Neuronal stem cell (in vitro differentiated cells): ENCODE measurements around the gene LY6G5C.

Source experiments
- DNase-seq: peaks from one replicate; pipeline ENCODE4 v3.0.0-alpha.2; 2013; ENCODE audit warnings: low spot score
- H2AFZ ChIP-seq: one replicate; pipeline ENCODE4 v1.6.1; 2013; ENCODE audit warnings: mild to moderate bottlenecking, low read length, inconsistent platforms
- H2AK5ac ChIP-seq: 2 replicates; pipeline ENCODE4 v1.6.1; 2013; ENCODE audit warnings: low read depth, mild to moderate bottlenecking, inconsistent platforms, low read length, moderate library complexity, mixed read lengths
- H2BK120ac ChIP-seq: 2 replicates; pipeline ENCODE4 v1.6.1; 2013; ENCODE audit warnings: low read depth, mild to moderate bottlenecking, inconsistent platforms, low read length, moderate library complexity, mixed read lengths
- H2BK12ac ChIP-seq: one replicate; pipeline ENCODE4 v1.6.1; 2013; ENCODE audit warnings: low read length, inconsistent platforms
- H2BK15ac ChIP-seq: 2 replicates; pipeline ENCODE4 v1.6.1; 2013; ENCODE audit warnings: mild to moderate bottlenecking, low read length, inconsistent platforms, mixed read lengths
- H2BK5ac ChIP-seq: one replicate; pipeline ENCODE4 v1.6.1; 2013; ENCODE audit warnings: inconsistent platforms, mild to moderate bottlenecking, low read length, moderate library complexity
- H3K14ac ChIP-seq: one replicate; pipeline ENCODE4 v1.6.1; 2013; ENCODE audit warnings: low read length, inconsistent platforms
- H3K18ac ChIP-seq: 2 replicates; pipeline ENCODE4 v1.6.1; 2013; ENCODE audit warnings: low read length, inconsistent platforms
- H3K23ac ChIP-seq: 2 replicates; pipeline ENCODE4 v1.6.1; 2013; ENCODE audit warnings: low read depth, mild to moderate bottlenecking, mixed read lengths, low read length, inconsistent platforms; ENCODE audit not compliant: poor library complexity
- H3K27ac ChIP-seq: replicated peaks from 3 replicates; pipeline ENCODE4 v1.5.1; 2013; ENCODE audit warnings: low read length, inconsistent platforms
- H3K27me3 ChIP-seq, 3 experiments: 2 replicates each; pipeline ENCODE4 v1.6.1; 2013; ENCODE audit warnings: low read length in 3 of 3, mild to moderate bottlenecking in 2 of 3, inconsistent platforms in 1 of 3, low read depth in 1 of 3, mixed read lengths in 1 of 3, moderate library complexity in 1 of 3; ENCODE audit not compliant: control insufficient read depth in 3 of 3, insufficient read depth in 3 of 3
- H3K36me3 ChIP-seq, 2 donors: replicated peaks in 1 of 2; 2 replicates each; pipeline ENCODE4 v1.6.1; 2013; ENCODE audit warnings: low read length in 2 of 2; ENCODE audit not compliant: control insufficient read depth in 2 of 2, insufficient read depth in 2 of 2
- H3K4ac ChIP-seq: 2 replicates; pipeline ENCODE4 v1.6.1; 2013; ENCODE audit warnings: inconsistent platforms, mild to moderate bottlenecking, low read length, moderate library complexity
- H3K4me1 ChIP-seq, 2 donors: 1 replicate in 1 of 2; 2 replicates in 1 of 2; pipeline ENCODE4 v1.6.1; 2013; ENCODE audit warnings: low read length in 2 of 2, low read depth in 1 of 2; ENCODE audit not compliant: control insufficient read depth in 2 of 2, insufficient read depth in 1 of 2
- H3K4me2 ChIP-seq: one replicate; pipeline ENCODE4 v1.6.1; 2013; ENCODE audit warnings: mild to moderate bottlenecking, low read length, inconsistent platforms; ENCODE audit not compliant: insufficient read depth, poor library complexity, severe bottlenecking
- H3K4me3 ChIP-seq, 2 donors: 2 replicates each; pipeline ENCODE4 v1.5.1; 2013; ENCODE audit warnings: low read length in 2 of 2, mild to moderate bottlenecking in 2 of 2, inconsistent platforms in 1 of 2, moderate library complexity in 1 of 2
- H3K79me1 ChIP-seq: one replicate; pipeline ENCODE4 v1.6.1; 2013; ENCODE audit warnings: low read depth, mild to moderate bottlenecking, inconsistent platforms, low read length, moderate library complexity
- H3K9ac ChIP-seq: one replicate; pipeline ENCODE4 v1.6.1; 2013; ENCODE audit warnings: mild to moderate bottlenecking, low read depth, low read length, inconsistent platforms; ENCODE audit not compliant: poor library complexity
- H3K9me3 ChIP-seq, 2 donors: replicated peaks in 1 of 2; 2 replicates each; pipeline versions ENCODE3 to v1.6.1; 2013; ENCODE audit warnings: low read length in 2 of 2, mild to moderate bottlenecking in 2 of 2, inconsistent platforms in 1 of 2, low read depth in 1 of 2, mixed read lengths in 1 of 2, moderate library complexity in 1 of 2; ENCODE audit not compliant: control insufficient read depth in 2 of 2, insufficient read depth in 1 of 2
- H4K8ac ChIP-seq: one replicate; pipeline ENCODE4 v1.6.1; 2013; ENCODE audit warnings: low read depth, mild to moderate bottlenecking, inconsistent platforms, low read length, moderate library complexity
- H4K91ac ChIP-seq: one replicate; pipeline ENCODE4 v1.6.1; 2013; ENCODE audit warnings: low read length, low read depth, mild to moderate bottlenecking, inconsistent platforms; ENCODE audit not compliant: poor library complexity
- WGBS, 2 donors: extraction: QIAGEN DNeasy Blood & Tissue Kit; methylation state at CpG; one replicate each; pipeline ENCODE4 v1.1.7; 2013; ENCODE audit warnings: missing lambda C conversion rate in 2 of 2, mixed read lengths in 1 of 2; ENCODE audit not compliant: insufficient read length in 2 of 2, insufficient replicate concordance in 1 of 2; ENCODE audit errors: extremely low coverage in 2 of 2; 5-methylcytosine and 5-hydroxymethylcytosine counted together

LY6G5C gene

GRCh38 chr6:31687321-31687720 is 6.5 kb upstream of the LY6G5C start:
- no peak overlapping the region for H3K9ac ChIP-seq
- no peak for DNase-seq
- H3K4me3 ChIP-seq, result no peak overlapping the region
- no peak overlapping the region for H2BK5ac ChIP-seq
- no peaks in the 10 kb centered on the region for H3K27me3 ChIP-seq
- no peaks in the 10 kb centered on the region for H3K79me1 ChIP-seq
- H2AFZ ChIP-seq, result no peak overlapping the region
- peaks cover 3 to 6% of the 10 kb centered on the region in 2 donors for H3K4me1 ChIP-seq
- H2AK5ac ChIP-seq, result no peak overlapping the region
- no CpG with 5 or more reads among the region's 8 CpGs for WGBS, 2 donors
- no peaks in the 10 kb centered on the region for H3K9me3 ChIP-seq
- no peak overlapping the region for H3K4me2 ChIP-seq
- H3K18ac ChIP-seq, result no peak overlapping the region
- no peak overlapping the region for H4K91ac ChIP-seq
- no peak overlapping the region for H2BK120ac ChIP-seq
- no peak overlapping the region for H3K27ac ChIP-seq
- no peak overlapping the region for H4K8ac ChIP-seq
- no peak overlapping the region for H3K14ac ChIP-seq
- no peak overlapping the region for H2BK12ac ChIP-seq
- no peak overlapping the region for H3K23ac ChIP-seq
- H3K4ac ChIP-seq, result no peak overlapping the region
- H3K36me3 ChIP-seq, result peaks cover 38 to 89% of the 10 kb centered on the region in 2 donors
- H2BK15ac ChIP-seq, result no peak overlapping the region

DNA sequence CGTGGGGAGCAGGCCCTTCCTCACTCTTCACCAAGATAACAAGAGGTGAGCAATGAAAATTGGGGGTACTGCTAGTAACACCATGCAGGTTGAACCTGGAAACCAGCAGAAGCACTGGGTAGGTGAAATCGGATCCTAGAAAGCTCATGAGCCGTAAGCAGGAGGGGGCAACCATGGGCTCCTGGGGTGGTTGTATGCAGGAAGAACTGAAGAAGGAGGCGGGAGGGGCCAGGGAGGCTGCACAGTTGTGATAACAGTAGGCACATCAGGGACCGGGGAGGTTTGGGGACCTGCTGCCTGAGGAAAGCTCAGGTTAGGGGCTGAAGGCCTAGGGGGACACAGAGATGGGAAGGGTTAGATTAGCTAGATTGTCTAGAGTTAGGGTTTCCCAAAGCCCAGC is 5.6 kb upstream of the LY6G5C start:
- no peak overlapping the region for H3K4me3 ChIP-seq
- no peak overlapping the region for H3K23ac ChIP-seq
- H3K27ac ChIP-seq, result no peak overlapping the region
- no peak overlapping the region for H2BK120ac ChIP-seq
- no peaks in the 10 kb centered on the region for H3K9me3 ChIP-seq
- no peak overlapping the region for H3K9ac ChIP-seq
- H2BK15ac ChIP-seq, result no peak overlapping the region
- H2BK12ac ChIP-seq, result no peak overlapping the region
- H3K79me1 ChIP-seq, result no peaks in the 10 kb centered on the region
- WGBS, 2 donors, result no CpG with 5 or more reads among the region's 5 CpGs
- H3K14ac ChIP-seq, result no peak overlapping the region
- H3K18ac ChIP-seq, result no peak overlapping the region
- peaks cover 0 to 7% (median 5%) of the 10 kb centered on the region in 3 experiments for H3K27me3 ChIP-seq
- H3K4ac ChIP-seq, result no peak overlapping the region
- H2AFZ ChIP-seq, result no peak overlapping the region
- no peak overlapping the region for H4K8ac ChIP-seq
- H2AK5ac ChIP-seq, result no peak overlapping the region
- no peak for DNase-seq
- H2BK5ac ChIP-seq, result no peak overlapping the region
- peaks cover 35 to 85% of the 10 kb centered on the region in 2 donors for H3K36me3 ChIP-seq
- H3K4me2 ChIP-seq, result no peak overlapping the region
- H4K91ac ChIP-seq, result no peak overlapping the region
- H3K4me1 ChIP-seq, result peaks cover 3 to 8% of the 10 kb centered on the region in 2 donors

DNA sequence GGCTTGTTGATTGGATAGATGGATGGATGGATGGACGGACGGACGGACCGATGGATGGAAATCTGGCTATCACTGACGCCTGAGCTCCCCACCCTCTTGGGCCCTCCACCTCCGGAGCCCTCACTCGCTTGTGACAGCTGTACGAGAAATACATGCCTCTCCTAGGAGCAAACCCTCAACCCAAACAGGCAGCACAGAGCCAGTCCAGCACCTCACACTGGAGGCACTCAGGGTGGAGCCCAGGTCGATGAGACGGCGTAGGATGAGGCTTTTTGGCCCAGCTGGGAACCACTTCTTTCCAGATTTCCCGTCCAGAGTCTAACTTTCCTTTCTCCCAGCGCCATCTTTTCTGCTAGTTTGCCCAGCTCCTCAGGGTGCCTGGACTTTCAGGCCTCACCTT is 2.7 kb upstream of the LY6G5C start:
- H3K36me3 ChIP-seq, result peaks cover 16 to 57% of the 10 kb centered on the region in 2 donors
- H3K27me3 ChIP-seq, result peaks cover 0 to 16% (median 7%) of the 10 kb centered on the region in 3 experiments
- H3K4me3 ChIP-seq, result no peak overlapping the region

DNA sequence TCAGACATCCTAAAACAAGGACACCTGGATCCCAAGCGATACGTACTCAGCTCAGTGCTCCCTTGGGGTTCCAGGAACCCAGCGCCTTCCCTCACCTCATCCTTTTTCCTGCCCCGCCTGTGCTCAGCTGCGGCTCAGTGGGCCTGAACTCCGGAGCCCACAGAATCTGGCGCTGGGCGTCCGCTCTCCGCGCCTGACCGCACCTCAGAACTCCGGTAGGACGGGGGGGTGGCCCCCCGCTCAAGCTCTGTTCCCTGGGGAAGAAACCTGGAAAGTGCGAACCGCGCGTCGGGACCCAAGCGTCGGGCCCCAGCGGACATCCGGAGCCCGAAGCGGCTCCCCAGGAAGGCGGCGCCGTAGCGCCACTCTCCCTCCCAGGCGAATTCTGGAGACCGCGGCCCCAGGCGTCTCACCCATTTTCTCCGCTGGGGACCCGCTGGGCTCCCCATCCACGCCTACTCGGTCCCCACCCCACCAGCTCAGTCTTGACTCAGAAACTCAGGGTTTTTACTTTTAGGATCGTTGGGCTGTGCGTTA is 336 bp upstream of the LY6G5C start:
- Histone ChIP-seq H4K8ac (no peak overlapping the region), H2BK12ac (no peak overlapping the region), H3K23ac (no peak overlapping the region), H3K18ac (peak overlapping the region; percentile 88), H3K4ac (no peak overlapping the region), H3K14ac (peak overlapping the region; percentile 44), H3K79me1 (no peaks in the 10 kb centered on the region), H3K9ac (peak overlapping the region; percentile 91), H3K4me3 (peak overlapping the region in 1 of 2 donors; percentile 73), H3K36me3 (peaks cover 0 to 33% of the 10 kb centered on the region in 2 donors), H2BK15ac (peak overlapping the region; percentile 15), H2BK120ac (no peak overlapping the region), H3K27ac (no peak overlapping the region), H3K4me2 (peak overlapping the region; percentile 87), H3K27me3 (peaks cover 0 to 16% (median 7%) of the 10 kb centered on the region in 3 experiments), H3K4me1 (peaks cover 4 to 9% of the 10 kb centered on the region in 2 donors), H2AFZ (no peak overlapping the region), H3K9me3 (no peaks in the 10 kb centered on the region), H2AK5ac (peak overlapping the region; percentile 47), H2BK5ac (peak overlapping the region; percentile 63), H4K91ac (no peak overlapping the region)
- no peak for DNase-seq
- no CpG with 5 or more reads among the region's 40 CpGs for WGBS, 2 donors

More for the DNA sequence above, 2.7 kb upstream of the LY6G5C start:
- Histone ChIP-seq H4K91ac (no peak overlapping the region), H3K18ac (peak overlapping the region; percentile 18), H3K9me3 (no peaks in the 10 kb centered on the region), H2AK5ac (peak overlapping the region; percentile 65), H3K23ac (peak overlapping the region; percentile 61), H3K79me1 (no peaks in the 10 kb centered on the region), H4K8ac (no peak overlapping the region), H2BK5ac (no peak overlapping the region), H3K4me2 (peak overlapping the region; percentile 82), H2AFZ (no peak overlapping the region), H3K4me1 (peaks cover 4 to 9% of the 10 kb centered on the region in 2 donors), H2BK120ac (no peak overlapping the region), H3K9ac (peak overlapping the region; percentile 22), H3K14ac (no peak overlapping the region), H3K4ac (no peak overlapping the region), H3K27ac (no peak overlapping the region), H2BK15ac (no peak overlapping the region), H2BK12ac (no peak overlapping the region)
- DNase-seq, result no peak
- WGBS, 2 donors, result no CpG with 5 or more reads among the region's 13 CpGs
